Esophagus squamous epithelium (tissue), 4 donors: ENCODE results near the gene WDR70.

ENCODE experiments used
- POLR2A ChIP-seq, 4 donors: fragments of 450-650 bp; IDR thresholded peaks; one replicate each; pipeline ENCODE4 v1.6.1; 2017; ENCODE audit warnings: antibody characterized with exemption in 4 of 4, mild to moderate bottlenecking in 4 of 4, moderate library complexity in 3 of 4
- TF ChIP-seq, protein P1 (sequence below), 6 experiments: fragments of 450-650 bp in 4 of 6; fragments of 200-600 bp in 2 of 6; sonication (generic) in 2 of 6; IDR thresholded peaks; one replicate each; pipeline ENCODE4 v1.5.1; 2016 to 2019; ENCODE audit warnings: antibody characterized with exemption in 6 of 6, mild to moderate bottlenecking in 4 of 6, moderate library complexity in 4 of 6

DNA sequence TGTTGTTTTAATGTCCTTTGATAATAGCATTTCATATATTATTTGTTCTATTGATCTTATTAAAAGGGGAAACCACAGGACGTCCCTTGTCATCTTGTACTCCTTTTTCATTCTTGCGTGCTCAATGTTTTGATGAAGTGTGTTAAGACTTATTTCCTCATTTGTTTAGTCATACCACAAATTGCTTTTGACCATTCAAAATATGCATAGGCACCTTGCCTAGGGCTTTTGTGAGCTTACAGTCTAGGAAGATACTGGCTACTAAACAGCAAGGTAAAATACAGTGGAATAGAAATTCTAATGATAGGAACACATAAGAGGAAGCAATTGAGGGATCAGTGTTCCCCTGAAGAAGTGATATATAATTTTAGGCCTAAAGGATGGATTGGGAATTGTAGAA, 190.3 kb downstream of the WDR70 start:
- TF ChIP-seq, protein P1, sequence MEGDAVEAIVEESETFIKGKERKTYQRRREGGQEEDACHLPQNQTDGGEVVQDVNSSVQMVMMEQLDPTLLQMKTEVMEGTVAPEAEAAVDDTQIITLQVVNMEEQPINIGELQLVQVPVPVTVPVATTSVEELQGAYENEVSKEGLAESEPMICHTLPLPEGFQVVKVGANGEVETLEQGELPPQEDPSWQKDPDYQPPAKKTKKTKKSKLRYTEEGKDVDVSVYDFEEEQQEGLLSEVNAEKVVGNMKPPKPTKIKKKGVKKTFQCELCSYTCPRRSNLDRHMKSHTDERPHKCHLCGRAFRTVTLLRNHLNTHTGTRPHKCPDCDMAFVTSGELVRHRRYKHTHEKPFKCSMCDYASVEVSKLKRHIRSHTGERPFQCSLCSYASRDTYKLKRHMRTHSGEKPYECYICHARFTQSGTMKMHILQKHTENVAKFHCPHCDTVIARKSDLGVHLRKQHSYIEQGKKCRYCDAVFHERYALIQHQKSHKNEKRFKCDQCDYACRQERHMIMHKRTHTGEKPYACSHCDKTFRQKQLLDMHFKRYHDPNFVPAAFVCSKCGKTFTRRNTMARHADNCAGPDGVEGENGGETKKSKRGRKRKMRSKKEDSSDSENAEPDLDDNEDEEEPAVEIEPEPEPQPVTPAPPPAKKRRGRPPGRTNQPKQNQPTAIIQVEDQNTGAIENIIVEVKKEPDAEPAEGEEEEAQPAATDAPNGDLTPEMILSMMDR (IDR thresholded peaks at IDR 0.05), result no peak
- TF ChIP-seq POLR2A (IDR thresholded peaks at IDR 0.05), result no peak
